Right lobe of liver (tissue), 6 donors: ENCODE results near the gene HHAT. TPM values are rescaled to one million over a fixed set of nuclear protein-coding genes. Genes with fewer than 3 reads are reported as not detected.

Experiments used
- ATAC-seq, 4 donors: fragments of 200-7000 bp; cut with Tn5 transposase; one replicate each; pipeline ENCODE4 v1.9.1; 2020; ENCODE audit warnings: mild to moderate bottlenecking in 4 of 4, moderate library complexity in 4 of 4
- DNase-seq, 3 donors: peaks; one replicate each; pipeline ENCODE4 v3.0.0-alpha.2; 2020
- H3K27ac ChIP-seq, 3 donors: fragments of 200-600 bp; one replicate each; pipeline ENCODE4 v1.8.0; 2022
- H3K27me3 ChIP-seq, 2 donors: fragments of 200-600 bp; one replicate each; pipeline ENCODE4 v1.8.0; 2022
- H3K36me3 ChIP-seq, 4 donors: fragments of 200-600 bp; sonication (generic) in 1 of 4; one replicate each; pipeline versions ENCODE4 v1.5.1 to v1.8.0; 2017 to 2022; ENCODE audit warnings: control low read depth in 1 of 4
- H3K4me1 ChIP-seq, 4 donors: fragments of 200-600 bp; sonication (generic) in 1 of 4; one replicate each; pipeline versions ENCODE4 v1.5.1 to v1.8.0; 2017 to 2022; ENCODE audit warnings: control low read depth in 1 of 4
- H3K4me3 ChIP-seq, 3 donors: fragments of 200-600 bp; one replicate each; pipeline ENCODE4 v1.8.0; 2022
- H3K9me3 ChIP-seq, 4 donors: fragments of 200-600 bp; sonication (generic) in 1 of 4; one replicate each; pipeline versions ENCODE4 v1.5.1 to v1.8.0; 2017 to 2022; ENCODE audit warnings: control low read depth in 1 of 4
- CTCF ChIP-seq, 4 donors: fragments of 200-600 bp in 3 of 4; fragments of 450-650 bp in 1 of 4; IDR thresholded peaks; one replicate each; pipeline versions ENCODE4 v1.5.1 to v1.8.0; 2016 to 2022; ENCODE audit warnings: antibody characterized with exemption in 4 of 4, mild to moderate bottlenecking in 2 of 4
- POLR2A ChIP-seq: fragments of 450-650 bp; IDR thresholded peaks from one replicate; pipeline ENCODE4 v1.6.1; 2017; ENCODE audit warnings: antibody characterized with exemption, mild to moderate bottlenecking
- WGBS: methylation state at CpG from one replicate; pipeline ENCODE4 v1.1.6; 2018; ENCODE audit warnings: low coverage, low lambda C conversion rate; ENCODE audit not compliant: insufficient coverage; ENCODE audit errors: missing lambda C conversion rate; 5-methylcytosine and 5-hydroxymethylcytosine counted together
- intact Hi-C, 2 donors: fragments of 100-400 bp; cut with DNase I; formaldehyde crosslinking; loops; one replicate each; pipeline versions ENCODE4 v1.11.2 to v1.14.1; 2022
- total RNA-seq, 6 experiments: library from RNA; depleted of rRNA in 2 of 6; stranded (reverse); fragments of >200 nt in 2 of 6; fragmentation: NEBNext Ultra II Directional in 3 of 6; extraction: Animal tissue kit (Norgen Biotek cat#: 25700) in 3 of 6; gene quantifications; one replicate each; pipeline versions ENCODE4 v1.1.0 to v1.2.4, GENCODE V29; 2016 to 2023
- donor health status: DM: no; HTN: yes; CAD: no.
- donor health status: DM: no; HTN: no; CAD: no.
- donor health status: DM: no; HTN: no; CAD: no.
- donor health status: DM: no; HTN: yes; CAD: no.
- donor health status: DM: no; HTN: yes; CAD: no.

HHAT gene
- total RNA-seq, 6 experiments from 2014 or later = 2.2 to 4.1 (median 2.7) TPM

GRCh38 chr1:210703593-210703992 lies 374.9 kb downstream of the HHAT start:
- no peaks in the 10 kb centered on the region for H3K27me3 ChIP-seq
- H3K9me3 ChIP-seq = no peaks in the 10 kb centered on the region
- ATAC-seq = no peak
- no peak for DNase-seq
- peaks cover 0 to 36% (median 14%) of the 10 kb centered on the region in 4 donors for H3K4me1 ChIP-seq
- H3K36me3 ChIP-seq = no peaks in the 10 kb centered on the region
- WGBS = 80% methylated on average over 1 of the region's 2 CpGs
- H3K27ac ChIP-seq = no peak overlapping the region
- intact Hi-C loops = no loop called here
- no peak overlapping the region for H3K4me3 ChIP-seq
- TF ChIP-seq CTCF (IDR thresholded peaks at IDR 0.05) (no peak), POLR2A (no peak)

DNA sequence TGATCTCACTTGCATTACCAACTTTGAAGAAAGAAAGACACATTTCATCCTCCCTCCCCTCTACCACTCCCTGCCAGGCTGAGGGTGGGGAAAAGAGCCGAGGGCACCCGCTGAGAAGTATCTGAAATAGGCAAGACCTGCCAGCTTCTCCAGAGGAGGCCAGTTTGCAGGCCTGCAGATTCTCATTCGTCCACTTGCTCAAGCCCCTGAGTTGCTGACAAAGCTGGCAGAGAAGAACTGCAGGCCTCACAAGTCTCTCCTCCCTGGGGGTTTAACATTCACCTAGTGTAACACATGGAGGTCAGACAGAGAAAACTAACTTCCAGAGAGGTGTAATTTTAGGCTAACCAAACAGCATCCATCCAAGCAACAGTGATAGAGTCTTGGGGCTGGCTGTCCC lies 376.4 kb downstream of the HHAT start:
- intact Hi-C loops = no loop called here
- H3K9me3 ChIP-seq = no peaks in the 10 kb centered on the region
- H3K4me3 ChIP-seq = no peak overlapping the region
- DNase-seq = no peak
- H3K27ac ChIP-seq = no peak overlapping the region
- H3K27me3 ChIP-seq = no peaks in the 10 kb centered on the region
- ATAC-seq = no peak
- H3K4me1 ChIP-seq = peaks cover 0 to 29% (median 13%) of the 10 kb centered on the region in 4 donors
- TF ChIP-seq CTCF (IDR thresholded peaks at IDR 0.05) = no peak
- no peak for TF ChIP-seq POLR2A
- whole genome bisulfite sequencing = no CpG with 5 or more reads among the region's 3 CpGs
- H3K36me3 ChIP-seq = no peaks in the 10 kb centered on the region

DNA sequence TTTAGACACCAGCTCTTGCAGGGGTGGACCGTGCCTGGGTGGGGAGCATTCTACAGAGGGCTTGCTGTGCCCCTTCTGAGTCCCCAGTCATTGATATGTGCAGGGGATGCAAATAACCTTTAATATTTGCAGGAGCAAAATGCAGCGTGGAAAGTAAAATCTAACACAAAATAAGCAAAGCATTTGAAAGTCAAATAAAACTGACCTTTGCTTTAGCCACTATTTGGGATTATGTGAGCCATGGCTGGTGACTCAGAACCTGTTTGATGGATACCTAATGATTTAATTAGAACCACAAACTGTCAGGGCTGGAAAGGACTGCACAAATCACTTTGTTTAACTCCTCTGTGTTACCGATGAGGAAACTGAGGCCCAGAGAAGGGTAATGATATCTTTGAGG lies 377.5 kb downstream of the HHAT start:
- no peaks in the 10 kb centered on the region for H3K9me3 ChIP-seq
- peak overlapping the region in 1 of 3 donors; percentile 34 for H3K27ac ChIP-seq
- no peak for TF ChIP-seq POLR2A
- TF ChIP-seq CTCF (IDR thresholded peaks at IDR 0.05) = no peak
- ATAC-seq (peak; percentile 59 to 85 (median 71)), DNase-seq (no peak)
- no peaks in the 10 kb centered on the region for H3K36me3 ChIP-seq
- no peak overlapping the region for H3K4me3 ChIP-seq
- H3K4me1 ChIP-seq = peaks cover 0 to 23% (median 8%) of the 10 kb centered on the region in 4 donors
- WGBS = 31% methylated on average over 3 of the region's 3 CpGs
- intact Hi-C loops = no loop called here
- H3K27me3 ChIP-seq = no peaks in the 10 kb centered on the region

DNA sequence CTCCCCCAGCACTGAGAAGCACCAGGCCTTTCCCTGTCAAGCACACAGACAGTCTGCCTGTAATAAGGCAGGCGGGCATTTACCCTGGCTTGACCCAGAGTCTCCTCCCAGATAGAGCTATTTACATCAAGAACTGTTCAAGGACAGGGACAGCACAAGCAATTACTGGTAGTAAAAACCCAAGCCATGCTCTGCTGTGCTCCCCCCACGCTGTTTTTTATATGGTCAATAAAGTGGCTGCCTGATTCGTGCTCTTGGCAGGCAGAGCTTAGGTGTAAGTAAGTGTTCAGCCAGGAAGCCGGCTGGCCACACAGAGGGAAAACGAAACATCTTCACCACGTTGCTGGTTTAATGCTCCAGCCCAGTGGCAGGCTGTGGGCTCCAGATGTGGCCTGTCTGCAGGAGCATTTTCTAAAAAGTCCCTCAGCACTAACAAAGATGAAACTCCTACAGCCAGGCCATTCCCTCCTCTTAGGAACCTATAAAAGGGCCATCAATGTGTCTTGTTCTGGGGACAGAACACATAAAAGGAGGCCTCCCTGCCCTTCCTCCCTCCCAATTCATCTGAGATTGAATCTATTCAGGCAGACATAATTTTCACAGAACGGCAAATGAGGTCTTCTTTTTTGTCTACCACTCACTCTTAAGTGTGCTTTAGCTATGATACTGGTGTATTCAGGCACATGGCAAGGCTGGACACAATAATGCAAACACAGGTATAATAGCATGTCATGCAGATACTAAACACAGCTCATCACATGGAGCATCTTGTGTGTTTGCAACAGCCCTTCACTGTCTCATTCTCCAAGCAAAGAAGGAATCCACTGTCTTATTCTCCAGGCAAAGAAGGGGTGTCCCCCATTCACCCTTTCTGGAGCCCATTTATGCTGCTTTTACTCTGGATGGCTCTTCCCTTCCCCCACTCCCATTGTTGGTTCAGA lies 378.9 kb downstream of the HHAT start:
- intact Hi-C loops = no loop called here
- 27% methylated on average over 7 of the region's 7 CpGs for WGBS
- Histone ChIP-seq H3K36me3 (no peaks in the 10 kb centered on the region), H3K27ac (no peak overlapping the region), H3K4me3 (no peak overlapping the region), H3K4me1 (peaks cover 0 to 23% (median 8%) of the 10 kb centered on the region in 4 donors), H3K9me3 (no peaks in the 10 kb centered on the region), H3K27me3 (no peaks in the 10 kb centered on the region)
- ATAC-seq (peak; percentile 62 to 79 (median 74)), DNase-seq (peak in 1 of 3 donors; percentile 41)
- TF ChIP-seq POLR2A = no peak
- no peak for TF ChIP-seq CTCF (IDR thresholded peaks at IDR 0.05)
